ENCODE results near the gene ARHGAP36.

GRCh38 chrX:131139072-131139471 is 80.9 kb downstream of the ARHGAP36 start:
- no peak for TF ChIP-seq CTCF (IDR thresholded peaks at IDR 0.05)
- no peak for TF ChIP-seq POLR2A (IDR thresholded peaks at IDR 0.05; ENCODE audit: low read depth)
